ENCODE measurements around the gene SERPINA10. TPM values are rescaled to one million over a fixed set of nuclear protein-coding genes. Genes with fewer than 3 reads are reported as not detected.

SERPINA10 gene
- total and polyA plus RNA-seq, 11 donors: not detected

- no peak for TF ChIP-seq POLR2A (IDR thresholded peaks at IDR 0.05)
- TF ChIP-seq CTCF (IDR thresholded peaks at IDR 0.05): no peak
- WGBS, 4 donors: 74 to 87% (median 80%) methylated on average over 2 of the region's 2 CpGs
- no peak overlapping the region for H3K27ac ChIP-seq
- peaks cover 0 to 3% (median 0%) of the 10 kb centered on the region in 12 donors for H3K9me3 ChIP-seq
- H3K27me3 ChIP-seq: no peaks in the 10 kb centered on the region
- DNase-seq: no peak
- H3K4me1 ChIP-seq: peaks cover 0 to 16% (median 11%) of the 10 kb centered on the region in 12 donors
- H3K4me3 ChIP-seq: no peak overlapping the region
- H3K36me3 ChIP-seq: no peaks in the 10 kb centered on the region
- no peak for ATAC-seq
- intact Hi-C loops (cut with DNase I): no loop called here
Measured at GRCh38 chr14:94338023-94338422, 45.0 kb upstream of the SERPINA10 start.

- no peak overlapping the region for H3K27ac ChIP-seq
- H3K4me1 ChIP-seq: peaks cover 0 to 9% (median 7%) of the 10 kb centered on the region in 12 donors
- TF ChIP-seq POLR2A (IDR thresholded peaks at IDR 0.05): no peak
- TF ChIP-seq CTCF (IDR thresholded peaks at IDR 0.05): no peak
- intact Hi-C loops (cut with DNase I): no loop called here
- ATAC-seq: no peak
- H3K4me3 ChIP-seq: no peak overlapping the region
- no peaks in the 10 kb centered on the region for H3K36me3 ChIP-seq
- DNase-seq: no peak
- no peaks in the 10 kb centered on the region for H3K27me3 ChIP-seq
- peaks cover 0 to 3% (median 0%) of the 10 kb centered on the region in 12 donors for H3K9me3 ChIP-seq
- 68 to 75% (median 73%) methylated on average over 6 of the region's 6 CpGs for WGBS, 4 donors
Measured at GRCh38 chr14:94337274-94337673, 44.2 kb upstream of the SERPINA10 start.

- Histone ChIP-seq H3K9me3 (peaks cover 0 to 3% (median 0%) of the 10 kb centered on the region in 12 donors), H3K36me3 (no peaks in the 10 kb centered on the region), H3K27me3 (no peaks in the 10 kb centered on the region), H3K4me3 (no peak overlapping the region), H3K27ac (no peak overlapping the region), H3K4me1 (no peaks in the 10 kb centered on the region)
- intact Hi-C loops (cut with DNase I): no loop called here
- DNase-seq (no peak), ATAC-seq (no peak)
- TF ChIP-seq CTCF (IDR thresholded peaks at IDR 0.05) (no peak), POLR2A (IDR thresholded peaks at IDR 0.05) (no peak)
- WGBS, 4 donors: 49 to 75% (median 53%) methylated on average over 4 of the region's 4 CpGs
Measured at GRCh38 chr14:94334872-94335271, 41.8 kb upstream of the SERPINA10 start.

- Histone ChIP-seq H3K27me3 (no peaks in the 10 kb centered on the region), H3K9me3 (peaks cover 0 to under 1% (median 0%) of the 10 kb centered on the region in 12 donors), H3K4me3 (no peak overlapping the region), H3K27ac (no peak overlapping the region), H3K4me1 (no peaks in the 10 kb centered on the region), H3K36me3 (no peaks in the 10 kb centered on the region)
- DNase-seq (no peak), ATAC-seq (no peak)
- intact Hi-C loops (cut with DNase I): no loop called here
- TF ChIP-seq POLR2A (IDR thresholded peaks at IDR 0.05) (no peak), CTCF (IDR thresholded peaks at IDR 0.05) (no peak)
Measured at GRCh38 chr14:94332587-94332986, 39.5 kb upstream of the SERPINA10 start.

Measured in heart left ventricle (tissue), 16 donors.